Prostate gland (tissue), 2 donors: ENCODE data around the gene UBE2E2.

ENCODE experiments used
- POLR2A ChIP-seq: fragments of 450-650 bp; IDR thresholded peaks from one replicate; pipeline ENCODE4 v1.6.1; 2016; ENCODE audit warnings: antibody characterized with exemption, mild to moderate bottlenecking
- TF ChIP-seq, protein P1 (sequence below), 4 experiments: fragments of 200-600 bp in 2 of 4; fragments of 450-650 bp in 2 of 4; sonication (generic) in 2 of 4; IDR thresholded peaks; 1 replicate in 3 of 4; 2 replicates in 1 of 4; pipeline ENCODE4 v1.5.1; 2016 to 2019; ENCODE audit warnings: antibody characterized with exemption in 4 of 4, mild to moderate bottlenecking in 2 of 4, moderate library complexity in 2 of 4

DNA sequence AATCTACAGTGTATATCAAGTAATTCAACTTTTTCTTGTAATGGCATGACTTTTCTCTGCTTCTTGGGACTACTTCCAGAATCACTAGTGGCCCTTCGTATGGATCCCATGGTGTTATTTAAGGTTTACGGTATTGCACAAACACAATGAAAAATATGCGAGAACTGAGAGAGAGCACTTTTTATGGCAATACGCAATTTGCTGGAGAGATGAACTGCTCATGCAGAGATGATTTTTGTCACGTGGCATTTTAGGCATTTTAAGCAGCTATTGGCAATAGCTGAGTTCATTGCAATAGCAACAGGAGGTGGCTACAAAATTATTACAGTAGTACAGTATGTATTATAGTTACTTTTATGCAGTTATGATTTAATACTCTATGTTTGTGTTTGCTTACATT, 294.0 kb downstream of the UBE2E2 start:
- TF ChIP-seq, protein P1, sequence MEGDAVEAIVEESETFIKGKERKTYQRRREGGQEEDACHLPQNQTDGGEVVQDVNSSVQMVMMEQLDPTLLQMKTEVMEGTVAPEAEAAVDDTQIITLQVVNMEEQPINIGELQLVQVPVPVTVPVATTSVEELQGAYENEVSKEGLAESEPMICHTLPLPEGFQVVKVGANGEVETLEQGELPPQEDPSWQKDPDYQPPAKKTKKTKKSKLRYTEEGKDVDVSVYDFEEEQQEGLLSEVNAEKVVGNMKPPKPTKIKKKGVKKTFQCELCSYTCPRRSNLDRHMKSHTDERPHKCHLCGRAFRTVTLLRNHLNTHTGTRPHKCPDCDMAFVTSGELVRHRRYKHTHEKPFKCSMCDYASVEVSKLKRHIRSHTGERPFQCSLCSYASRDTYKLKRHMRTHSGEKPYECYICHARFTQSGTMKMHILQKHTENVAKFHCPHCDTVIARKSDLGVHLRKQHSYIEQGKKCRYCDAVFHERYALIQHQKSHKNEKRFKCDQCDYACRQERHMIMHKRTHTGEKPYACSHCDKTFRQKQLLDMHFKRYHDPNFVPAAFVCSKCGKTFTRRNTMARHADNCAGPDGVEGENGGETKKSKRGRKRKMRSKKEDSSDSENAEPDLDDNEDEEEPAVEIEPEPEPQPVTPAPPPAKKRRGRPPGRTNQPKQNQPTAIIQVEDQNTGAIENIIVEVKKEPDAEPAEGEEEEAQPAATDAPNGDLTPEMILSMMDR (IDR thresholded peaks at IDR 0.05) = no peak
- no peak for TF ChIP-seq POLR2A
